ENCODE measurements around the gene WIPF1.

DNA sequence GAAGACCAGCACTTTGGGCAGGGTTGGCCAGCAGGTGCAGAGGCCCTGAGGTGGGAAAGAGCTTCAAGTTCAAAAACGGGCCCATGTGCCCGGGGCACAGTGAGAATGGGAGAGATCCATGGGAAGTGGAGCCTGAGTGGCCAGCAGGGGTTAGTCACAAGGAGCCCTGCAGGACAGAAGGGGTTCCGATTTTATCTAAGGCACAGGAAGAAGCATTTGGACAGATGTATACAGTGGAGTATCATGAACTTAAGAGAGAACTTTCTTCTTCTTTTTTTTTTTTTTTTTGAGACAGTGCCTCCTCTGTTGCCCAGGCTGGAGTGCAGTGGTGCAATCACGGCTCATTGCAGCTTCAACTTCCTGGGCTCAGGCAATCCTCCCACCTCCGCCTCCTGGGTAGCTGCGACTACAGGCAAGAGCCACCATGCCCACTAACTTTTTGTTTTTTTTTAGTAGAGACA is 24.0 kb downstream of the WIPF1 start:
- TF ChIP-seq, protein P1, sequence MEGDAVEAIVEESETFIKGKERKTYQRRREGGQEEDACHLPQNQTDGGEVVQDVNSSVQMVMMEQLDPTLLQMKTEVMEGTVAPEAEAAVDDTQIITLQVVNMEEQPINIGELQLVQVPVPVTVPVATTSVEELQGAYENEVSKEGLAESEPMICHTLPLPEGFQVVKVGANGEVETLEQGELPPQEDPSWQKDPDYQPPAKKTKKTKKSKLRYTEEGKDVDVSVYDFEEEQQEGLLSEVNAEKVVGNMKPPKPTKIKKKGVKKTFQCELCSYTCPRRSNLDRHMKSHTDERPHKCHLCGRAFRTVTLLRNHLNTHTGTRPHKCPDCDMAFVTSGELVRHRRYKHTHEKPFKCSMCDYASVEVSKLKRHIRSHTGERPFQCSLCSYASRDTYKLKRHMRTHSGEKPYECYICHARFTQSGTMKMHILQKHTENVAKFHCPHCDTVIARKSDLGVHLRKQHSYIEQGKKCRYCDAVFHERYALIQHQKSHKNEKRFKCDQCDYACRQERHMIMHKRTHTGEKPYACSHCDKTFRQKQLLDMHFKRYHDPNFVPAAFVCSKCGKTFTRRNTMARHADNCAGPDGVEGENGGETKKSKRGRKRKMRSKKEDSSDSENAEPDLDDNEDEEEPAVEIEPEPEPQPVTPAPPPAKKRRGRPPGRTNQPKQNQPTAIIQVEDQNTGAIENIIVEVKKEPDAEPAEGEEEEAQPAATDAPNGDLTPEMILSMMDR (IDR thresholded peaks at IDR 0.05 in 2 of 3, conservative IDR thresholded peaks at IDR 0.05 in 1 of 3; ENCODE audit: borderline replicate concordance in 1 of 3, insufficient read depth in 1 of 3, low read depth in 2 of 3, low read length in 2 of 3) = no peak; a peak in 1 of 6 replicates
- no peak for TF ChIP-seq JUND (IDR thresholded peaks at IDR 0.05)
- TF ChIP-seq EZH2 (IDR thresholded peaks at IDR 0.05) = no peak

All from HCT116 (cell line).